MCF 10A (cell line): Measurements from ENCODE around the gene HAGHL. TPM values are rescaled to one million over a fixed set of nuclear protein-coding genes. Genes with fewer than 3 reads are reported as not detected.

Experiments
- BruUV-seq: library from RNA; stranded (reverse); fragments of 400-500 nt; replicated peaks from 2 replicates; lab custom pipeline; 2021; lab: Mats Ljungman, UMichigan
- CTCF ChIA-PET: fragments of 300-600 bp; sonication (Branson Sonifier 250); formaldehyde crosslinking; extraction: SDS; loops from one replicate; lab custom pipeline; 2021; ENCODE audit warnings: antibody characterized with exemption, inconsistent platforms; lab: Yijun Ruan, JAX
- POLR2A ChIA-PET: fragments of 300-600, 350-650 bp; sonication (Branson Sonifier 250); formaldehyde crosslinking; extraction: SDS; loops from one replicate; lab custom pipeline; 2020; ENCODE audit warnings: antibody characterized with exemption, inconsistent platforms; lab: Yijun Ruan, JAX
- DNase-seq: peaks from one replicate; pipeline ENCODE4 v3.0.0-alpha.2; 2018; ENCODE audit not compliant: unreplicated experiment
- H3K27ac Mint-ChIP-seq: one replicate; pipeline ENCODE4 v1.8.0; 2022; ENCODE audit warnings: mild to moderate bottlenecking, low read depth, mixed read lengths; ENCODE audit not compliant: unreplicated experiment
- H3K27me3 Mint-ChIP-seq: one replicate; pipeline ENCODE4 v1.8.0; 2022; ENCODE audit warnings: mixed read lengths; ENCODE audit not compliant: insufficient read depth, unreplicated experiment
- H3K36me3 Mint-ChIP-seq: one replicate; pipeline ENCODE4 v1.8.0; 2022; ENCODE audit warnings: mild to moderate bottlenecking, moderate library complexity, mixed read lengths; ENCODE audit not compliant: insufficient read depth, unreplicated experiment
- H3K4me1 Mint-ChIP-seq: one replicate; pipeline ENCODE4 v1.8.0; 2022; ENCODE audit warnings: mixed read lengths; ENCODE audit not compliant: insufficient read depth, unreplicated experiment
- H3K4me3 Mint-ChIP-seq: one replicate; pipeline ENCODE4 v1.8.0; 2022; ENCODE audit warnings: mild to moderate bottlenecking, moderate library complexity, mixed read lengths; ENCODE audit not compliant: unreplicated experiment
- H3K9me3 Mint-ChIP-seq: one replicate; pipeline ENCODE4 v1.8.0; 2022; ENCODE audit warnings: mixed read lengths; ENCODE audit not compliant: unreplicated experiment
- intact Hi-C: fragments of 100-400 bp; cut with micrococcal nuclease; formaldehyde crosslinking; loops from 2 replicates; pipeline ENCODE4 v1.14.1; 2022
- total RNA-seq: library from RNA; stranded (reverse); gene quantifications from 2 replicates; pipeline ENCODE4 v1.2.3, GENCODE V29; 2022
- TF ChIP-seq, protein P1 (sequence below): fragments of 200-600 bp; IDR thresholded peaks from one replicate; pipeline ENCODE4 v1.8.0; 2022; ENCODE audit warnings: antibody characterized with exemption, mild to moderate bottlenecking; ENCODE audit not compliant: unreplicated experiment

The HAGHL gene
- total RNA-seq, 1 experiment from 2014 or later, result 24.5 TPM

DNA sequence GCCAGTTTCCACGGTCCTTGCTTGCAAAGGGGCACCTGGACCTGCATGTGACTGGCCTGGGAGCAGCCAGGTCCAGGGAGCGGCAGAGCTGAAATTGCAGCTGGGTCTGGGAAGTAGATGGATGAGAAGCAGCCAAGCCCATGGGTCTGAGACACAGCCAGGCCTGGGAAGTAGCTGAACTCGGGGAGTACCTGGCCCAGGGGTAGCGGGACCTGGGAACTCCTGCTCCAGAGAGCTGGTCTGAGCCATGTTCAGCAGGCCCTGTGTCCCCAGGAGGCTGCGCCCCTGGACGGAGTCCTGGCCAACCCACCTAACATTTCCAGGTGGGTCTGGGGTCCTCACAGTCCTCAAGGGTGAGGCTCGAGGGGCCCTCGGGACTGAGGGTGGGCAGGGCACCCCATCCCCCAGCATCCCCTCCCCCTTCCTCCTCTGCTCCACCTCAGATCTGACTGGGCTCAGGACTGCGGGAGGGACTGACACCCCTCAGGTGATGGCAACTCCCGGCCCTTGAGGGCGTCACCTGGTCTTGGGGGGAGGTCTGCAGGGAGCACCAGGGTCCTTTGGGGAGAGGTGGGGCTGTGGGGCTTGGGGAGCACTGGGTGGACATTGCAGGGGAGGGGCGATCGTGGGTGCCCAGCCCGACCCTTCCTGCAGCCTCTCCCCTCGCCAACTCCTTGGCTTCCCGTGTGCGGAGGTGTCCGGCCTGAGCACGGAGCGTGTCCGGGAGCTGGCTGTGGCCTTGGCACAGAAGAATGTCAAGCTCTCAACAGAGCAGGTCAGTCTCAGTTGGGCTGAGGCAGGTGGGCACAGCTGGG lies 36.7 kb downstream of the HAGHL start:
- no peaks in the 10 kb centered on the region for H3K36me3 Mint-ChIP-seq
- no TSS peak for BruUV-seq
- TF ChIP-seq, protein P1, sequence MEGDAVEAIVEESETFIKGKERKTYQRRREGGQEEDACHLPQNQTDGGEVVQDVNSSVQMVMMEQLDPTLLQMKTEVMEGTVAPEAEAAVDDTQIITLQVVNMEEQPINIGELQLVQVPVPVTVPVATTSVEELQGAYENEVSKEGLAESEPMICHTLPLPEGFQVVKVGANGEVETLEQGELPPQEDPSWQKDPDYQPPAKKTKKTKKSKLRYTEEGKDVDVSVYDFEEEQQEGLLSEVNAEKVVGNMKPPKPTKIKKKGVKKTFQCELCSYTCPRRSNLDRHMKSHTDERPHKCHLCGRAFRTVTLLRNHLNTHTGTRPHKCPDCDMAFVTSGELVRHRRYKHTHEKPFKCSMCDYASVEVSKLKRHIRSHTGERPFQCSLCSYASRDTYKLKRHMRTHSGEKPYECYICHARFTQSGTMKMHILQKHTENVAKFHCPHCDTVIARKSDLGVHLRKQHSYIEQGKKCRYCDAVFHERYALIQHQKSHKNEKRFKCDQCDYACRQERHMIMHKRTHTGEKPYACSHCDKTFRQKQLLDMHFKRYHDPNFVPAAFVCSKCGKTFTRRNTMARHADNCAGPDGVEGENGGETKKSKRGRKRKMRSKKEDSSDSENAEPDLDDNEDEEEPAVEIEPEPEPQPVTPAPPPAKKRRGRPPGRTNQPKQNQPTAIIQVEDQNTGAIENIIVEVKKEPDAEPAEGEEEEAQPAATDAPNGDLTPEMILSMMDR, result no peak
- no peak for DNase-seq
- no peak overlapping the region for H3K4me3 Mint-ChIP-seq
- ChIA-PET POLR2A (interaction anchor here (0.8 to 2.0 kb wide), 2 partner anchors 9 to 13 kb away, joined by 3 to 6 read pairs; no protein-coding TSS in a partner anchor), CTCF (interaction anchor here (0.7 kb wide), 1 partner anchor 291 kb away, joined by 3 read pairs; no protein-coding TSS in a partner anchor)
- peaks cover 10% of the 10 kb centered on the region for H3K4me1 Mint-ChIP-seq
- intact Hi-C loops, result no loop called here
- no peaks in the 10 kb centered on the region for H3K9me3 Mint-ChIP-seq
- no peak overlapping the region for H3K27ac Mint-ChIP-seq
- H3K27me3 Mint-ChIP-seq, result no peaks in the 10 kb centered on the region

DNA sequence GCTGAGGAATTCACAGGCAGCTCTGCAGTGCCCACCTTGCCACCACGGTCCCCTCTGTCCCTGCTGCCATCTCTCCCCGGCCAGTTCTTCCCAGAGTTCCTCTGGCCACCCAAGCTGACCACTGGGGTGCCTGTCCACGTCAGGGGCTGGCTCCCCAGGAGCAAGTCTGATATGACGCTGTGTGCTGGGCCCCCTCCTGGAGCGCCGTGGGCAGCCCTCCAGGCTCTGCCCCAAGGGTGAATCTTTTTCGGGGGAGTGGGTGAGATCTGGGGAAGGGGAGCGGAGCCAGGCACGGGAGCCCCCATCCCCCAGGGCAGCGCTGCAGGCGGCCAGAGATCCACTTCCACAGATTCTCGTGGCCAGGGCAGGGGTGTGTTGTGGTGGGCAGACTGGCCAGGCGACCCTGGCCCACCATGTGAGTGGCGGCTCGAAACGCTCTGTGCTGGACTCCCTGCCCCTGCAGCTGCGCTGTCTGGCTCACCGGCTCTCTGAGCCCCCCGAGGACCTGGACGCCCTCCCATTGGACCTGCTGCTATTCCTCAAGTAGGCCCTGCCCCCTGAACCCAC lies 37.4 kb downstream of the HAGHL start:
- H3K27ac Mint-ChIP-seq, result no peak overlapping the region
- intact Hi-C loops, result no loop called here
- H3K4me1 Mint-ChIP-seq, result peaks cover 10% of the 10 kb centered on the region
- ChIA-PET POLR2A (no interaction called here), CTCF (no interaction called here)
- H3K4me3 Mint-ChIP-seq, result no peak overlapping the region
- H3K36me3 Mint-ChIP-seq, result no peaks in the 10 kb centered on the region
- TF ChIP-seq, protein P1, result no peak
- no peak for DNase-seq
- no peaks in the 10 kb centered on the region for H3K27me3 Mint-ChIP-seq
- BruUV-seq, result no TSS peak
- H3K9me3 Mint-ChIP-seq, result no peaks in the 10 kb centered on the region

DNA sequence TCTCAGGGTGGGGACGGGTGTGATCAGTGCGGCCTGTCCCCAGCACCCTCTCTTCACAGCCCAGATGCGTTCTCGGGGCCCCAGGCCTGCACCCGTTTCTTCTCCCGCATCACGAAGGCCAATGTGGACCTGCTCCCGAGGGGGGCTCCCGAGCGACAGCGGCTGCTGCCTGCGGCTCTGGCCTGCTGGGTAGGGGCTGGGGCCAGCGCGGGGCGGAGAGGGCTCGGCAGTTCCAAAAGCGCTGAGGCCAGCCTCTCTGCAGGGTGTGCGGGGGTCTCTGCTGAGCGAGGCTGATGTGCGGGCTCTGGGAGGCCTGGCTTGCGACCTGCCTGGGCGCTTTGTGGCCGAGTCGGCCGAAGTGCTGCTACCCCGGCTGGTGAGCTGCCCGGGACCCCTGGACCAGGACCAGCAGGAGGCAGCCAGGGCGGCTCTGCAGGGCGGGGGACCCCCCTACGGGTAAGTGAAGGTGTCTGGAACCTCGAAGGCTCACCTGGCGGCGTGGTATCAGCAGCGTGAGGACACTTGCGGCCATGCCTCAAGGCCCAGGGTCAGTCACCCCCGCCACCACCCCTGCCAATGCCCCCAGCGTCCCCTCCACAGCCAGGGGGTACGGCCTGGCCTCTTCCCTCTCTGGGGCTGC lies 38.1 kb downstream of the HAGHL start:
- DNase-seq, result no peak
- BruUV-seq, result no TSS peak
- Mint-ChIP-seq H3K4me3 (no peak overlapping the region), H3K36me3 (no peaks in the 10 kb centered on the region), H3K4me1 (peaks cover 10% of the 10 kb centered on the region), H3K9me3 (no peaks in the 10 kb centered on the region), H3K27me3 (no peaks in the 10 kb centered on the region), H3K27ac (no peak overlapping the region)
- ChIA-PET POLR2A (no interaction called here), CTCF (no interaction called here)
- TF ChIP-seq, protein P1, result no peak
- intact Hi-C loops, result no loop called here

DNA sequence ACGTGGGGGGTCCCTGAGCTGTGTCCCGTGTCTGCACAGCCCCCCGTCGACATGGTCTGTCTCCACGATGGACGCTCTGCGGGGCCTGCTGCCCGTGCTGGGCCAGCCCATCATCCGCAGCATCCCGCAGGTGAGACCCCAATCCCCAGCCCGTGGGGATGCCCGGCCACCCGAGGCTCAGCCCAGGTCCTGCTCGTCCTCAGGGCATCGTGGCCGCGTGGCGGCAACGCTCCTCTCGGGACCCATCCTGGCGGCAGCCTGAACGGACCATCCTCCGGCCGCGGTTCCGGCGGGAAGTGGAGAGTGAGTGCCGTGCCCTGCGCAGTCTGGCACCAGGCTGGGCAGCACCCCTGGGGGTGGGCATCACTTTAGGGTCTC lies 38.6 kb downstream of the HAGHL start:
- intact Hi-C loops, result no loop called here
- ChIA-PET POLR2A (no interaction called here), CTCF (interaction anchor here (1.0 kb wide), 1 partner anchor 10 kb away, joined by 3 read pairs; no protein-coding TSS in a partner anchor)
- no TSS peak for BruUV-seq
- Mint-ChIP-seq H3K4me3 (no peak overlapping the region), H3K27ac (no peak overlapping the region), H3K9me3 (no peaks in the 10 kb centered on the region), H3K27me3 (no peaks in the 10 kb centered on the region), H3K36me3 (no peaks in the 10 kb centered on the region), H3K4me1 (peaks cover 10% of the 10 kb centered on the region)
- TF ChIP-seq, protein P1, result no peak
- no peak for DNase-seq
